Posterior vena cava (tissue), 2 donors: ENCODE data around the gene SCAP. TPM values are rescaled to one million over a fixed set of nuclear protein-coding genes. Genes with fewer than 3 reads are reported as not detected.

ENCODE experiments used
- DNase-seq: peaks from one replicate; pipeline ENCODE4 v3.0.0-alpha.2; 2020; ENCODE audit warnings: low spot score
- intact Hi-C, 2 donors: fragments of 100-400 bp; cut with DNase I; formaldehyde crosslinking; loops; one replicate each; pipeline versions ENCODE4 v1.14.1 to v1.14.2; 2022 to 2023
- total RNA-seq, 2 donors: library from RNA; stranded (reverse); fragmentation: NEBNext Ultra II Directional; extraction: Animal tissue kit (Norgen Biotek cat#: 25700); gene quantifications; one replicate each; pipeline ENCODE4 v1.2.1, GENCODE V29; 2021
- donor health status: DM: yes; HTN: yes; CAD: no.
- donor health status: DM: yes; HTN: yes; CAD: no.

Gene SCAP
- total RNA-seq, 2 donors from 2014 or later = 49.8 to 50.8 TPM

DNA sequence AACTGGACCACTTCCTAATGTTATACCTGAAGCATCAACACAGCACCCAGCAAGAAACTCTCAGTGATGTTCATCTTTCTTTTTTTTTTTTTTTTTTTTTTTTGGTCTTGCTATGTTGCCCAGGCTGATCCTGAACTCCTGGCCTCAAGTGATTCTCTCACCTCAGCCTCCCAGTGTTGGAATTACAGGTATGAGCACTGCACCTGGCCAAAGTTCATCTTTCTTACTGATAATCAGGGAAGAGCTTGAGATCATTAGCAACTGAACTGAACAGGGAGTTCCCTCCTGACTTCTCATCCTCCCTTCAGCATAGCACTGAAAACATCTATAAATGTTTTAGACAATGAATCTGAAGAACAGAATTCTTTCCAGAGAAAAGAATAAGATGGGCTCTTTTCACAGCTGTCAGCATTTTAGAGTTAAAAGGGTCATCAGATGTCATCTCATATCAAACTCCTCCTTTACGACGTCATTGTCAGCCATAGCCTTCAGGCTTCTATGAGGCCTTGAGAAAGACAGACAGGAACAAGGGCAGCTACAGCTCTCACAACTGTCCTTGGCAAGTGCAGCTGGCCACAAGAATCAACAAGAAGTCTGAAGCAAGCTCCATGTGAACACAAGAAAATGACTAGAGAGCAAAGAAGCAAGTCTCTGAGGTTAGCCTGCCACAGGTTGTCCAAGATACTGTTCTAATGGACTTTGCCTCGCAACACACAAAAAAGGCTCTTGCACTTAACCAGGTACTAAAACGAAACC is 33.8 kb downstream of the SCAP start:
- intact Hi-C loops = no loop called here
- no peak for DNase-seq

GRCh38 chr3:47440131-47440530 is 35.6 kb downstream of the SCAP start:
- intact Hi-C loops = no loop called here
- DNase-seq = no peak

DNA sequence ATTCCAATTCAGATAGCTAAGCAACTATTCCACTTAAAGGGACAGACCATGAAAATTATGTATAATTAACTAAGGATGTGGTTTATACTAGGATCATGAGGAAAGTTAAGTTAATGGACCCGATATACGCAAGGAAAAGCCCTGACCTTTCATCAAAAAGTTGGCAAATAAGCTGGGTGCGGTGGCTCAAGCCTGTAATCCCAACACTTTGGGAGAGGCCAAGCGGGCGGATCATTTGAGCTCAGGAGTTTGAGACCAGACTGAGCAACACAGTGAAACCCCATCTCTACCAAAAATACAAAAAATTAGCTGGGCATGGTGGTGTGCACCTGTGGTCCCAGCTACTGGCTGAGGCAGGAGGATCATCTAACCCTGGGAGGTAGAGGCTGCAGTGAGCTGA is 39.6 kb downstream of the SCAP start:
- no peak for DNase-seq
- intact Hi-C loops = no loop called here

DNA sequence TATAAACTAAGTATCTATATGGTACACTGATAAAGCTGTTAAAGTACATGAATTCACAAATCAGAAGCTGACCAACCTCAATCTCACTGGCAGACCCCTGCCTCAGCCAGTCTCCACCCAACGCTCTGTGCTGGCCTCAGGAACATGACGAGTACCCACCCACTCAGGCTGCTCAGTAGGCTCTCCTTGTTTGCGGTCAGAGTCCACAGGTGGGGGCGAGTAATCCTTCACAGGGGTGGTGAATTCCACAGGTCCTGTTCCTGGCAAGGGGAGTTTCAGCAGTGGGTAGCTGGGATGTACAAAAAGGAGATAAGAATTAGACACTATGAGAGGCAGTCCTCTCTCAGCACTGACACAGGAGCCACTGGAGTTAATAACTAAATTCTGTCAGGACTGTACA is 40.9 kb downstream of the SCAP start:
- DNase-seq = no peak
- intact Hi-C loops = no loop called here

GRCh38 chr3:47433796-47434195 is 41.9 kb downstream of the SCAP start:
- intact Hi-C loops = no loop called here
- DNase-seq = no peak

- DNase-seq = peak; percentile 29
- intact Hi-C loops = no loop called here
Measured at GRCh38 chr3:47432673-47433072, 43.1 kb downstream of the SCAP start.

DNA sequence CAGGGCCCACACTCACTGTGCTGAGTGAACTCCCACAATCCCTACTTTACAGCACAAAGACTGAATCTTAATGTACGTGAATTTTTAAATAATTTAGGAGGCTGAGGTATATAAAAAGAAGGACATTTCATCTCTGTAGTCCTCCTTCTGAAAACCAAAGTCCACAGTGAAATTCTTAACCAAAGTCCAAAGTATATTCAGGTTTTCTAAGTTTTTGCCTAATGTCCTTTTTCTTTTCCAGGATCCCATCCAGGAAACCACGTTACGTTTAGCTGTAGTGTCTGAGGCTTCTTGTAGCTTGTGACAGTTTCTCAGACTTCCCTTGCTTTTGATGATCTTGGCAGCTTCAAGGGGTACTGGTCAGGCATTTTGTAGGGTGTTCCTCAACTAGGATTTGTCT is 44.5 kb downstream of the SCAP start:
- DNase-seq = no peak

DNA sequence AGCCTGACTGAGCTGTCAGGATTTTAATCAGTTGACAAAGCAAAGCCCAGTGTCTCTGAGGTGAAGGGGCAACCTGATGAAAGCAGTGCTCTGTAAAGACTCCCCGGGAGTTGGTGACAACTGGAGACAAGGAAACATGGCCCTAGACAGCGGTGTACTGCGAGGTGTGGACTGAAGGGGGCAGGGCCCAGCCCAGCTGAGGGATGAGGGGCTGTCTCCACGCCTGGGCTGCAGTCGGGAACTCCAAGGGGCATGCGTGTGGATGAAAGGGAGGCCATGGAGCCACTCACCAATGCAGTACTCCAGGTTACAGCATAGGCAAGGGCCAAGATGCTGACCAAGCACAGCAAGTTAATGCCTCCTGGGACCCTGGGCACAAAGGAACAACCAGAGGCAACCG is 45.1 kb downstream of the SCAP start:
- DNase-seq = peak; percentile 32
- intact Hi-C loops = no loop called here

More for the DNA sequence above, 44.5 kb downstream of the SCAP start:
- intact Hi-C loops = no loop called here

- intact Hi-C loops = no loop called here
- peak; percentile 5 for DNase-seq
Measured at GRCh38 chr3:47429476-47430270, 46.1 kb downstream of the SCAP start.

DNA sequence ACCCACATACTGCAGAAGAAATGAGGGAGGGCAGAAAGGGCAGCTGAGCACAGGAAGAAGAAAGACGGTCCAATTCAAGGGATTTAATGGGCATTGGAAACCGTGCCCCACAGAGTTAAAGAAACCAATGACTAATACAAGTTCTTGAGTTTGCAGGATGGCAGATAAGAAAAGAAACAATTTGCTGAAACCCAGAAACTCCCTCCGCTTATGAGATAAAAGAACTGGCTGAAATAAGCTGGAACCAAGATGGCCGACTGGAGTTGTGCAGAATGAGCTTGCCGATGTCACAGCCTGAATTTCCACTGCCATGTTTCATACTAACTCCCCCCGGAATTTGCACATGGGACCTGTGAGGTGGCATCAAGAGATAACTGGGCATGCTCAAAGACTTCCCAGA is 47.1 kb downstream of the SCAP start:
- intact Hi-C loops = no loop called here
- peak; percentile 8 for DNase-seq

DNA sequence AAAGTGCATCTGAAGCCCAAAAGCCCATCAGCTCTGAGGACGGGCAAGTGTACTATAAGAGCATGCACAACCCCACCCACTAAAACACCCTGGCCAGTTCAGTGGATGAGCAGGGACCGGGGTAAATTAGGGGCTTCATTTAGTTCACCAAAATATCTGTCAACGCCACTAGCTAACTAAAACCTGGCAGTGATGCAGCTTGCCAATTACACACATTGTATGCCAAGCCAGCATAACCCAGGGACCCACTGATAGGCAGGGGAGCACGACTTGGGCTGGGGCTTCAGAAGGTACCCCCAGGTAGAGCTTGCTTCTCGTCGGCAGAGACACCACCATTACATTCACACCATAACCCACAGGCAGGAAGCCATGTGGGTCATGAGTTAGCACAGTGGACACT is 47.9 kb downstream of the SCAP start:
- intact Hi-C loops = no loop called here
- DNase-seq = peak; percentile 63

- DNase-seq = no peak
- intact Hi-C loops = no loop called here
Measured at GRCh38 chr3:47425959-47426358, 49.8 kb downstream of the SCAP start.

DNA sequence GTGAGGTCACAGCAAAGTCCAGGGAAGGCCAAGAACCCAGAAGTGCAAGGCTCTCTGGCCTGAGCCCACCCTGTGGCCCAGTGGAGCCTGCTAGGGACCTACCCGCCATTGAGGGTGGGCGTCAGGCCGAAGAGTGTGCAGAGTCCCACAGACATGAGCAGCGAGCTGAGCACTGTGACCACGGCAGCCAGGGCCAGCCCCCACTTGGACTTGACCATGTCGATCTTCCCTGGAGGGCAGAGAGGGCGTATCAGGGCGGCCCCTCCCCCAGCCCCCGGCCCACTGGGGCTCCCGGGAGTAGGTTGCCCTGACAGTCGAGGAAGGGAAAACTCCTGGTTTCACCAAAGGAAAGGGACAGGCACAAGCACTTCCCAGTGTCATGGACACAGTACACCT is 50.4 kb downstream of the SCAP start:
- DNase-seq = no peak
- intact Hi-C loops = no loop called here

DNA sequence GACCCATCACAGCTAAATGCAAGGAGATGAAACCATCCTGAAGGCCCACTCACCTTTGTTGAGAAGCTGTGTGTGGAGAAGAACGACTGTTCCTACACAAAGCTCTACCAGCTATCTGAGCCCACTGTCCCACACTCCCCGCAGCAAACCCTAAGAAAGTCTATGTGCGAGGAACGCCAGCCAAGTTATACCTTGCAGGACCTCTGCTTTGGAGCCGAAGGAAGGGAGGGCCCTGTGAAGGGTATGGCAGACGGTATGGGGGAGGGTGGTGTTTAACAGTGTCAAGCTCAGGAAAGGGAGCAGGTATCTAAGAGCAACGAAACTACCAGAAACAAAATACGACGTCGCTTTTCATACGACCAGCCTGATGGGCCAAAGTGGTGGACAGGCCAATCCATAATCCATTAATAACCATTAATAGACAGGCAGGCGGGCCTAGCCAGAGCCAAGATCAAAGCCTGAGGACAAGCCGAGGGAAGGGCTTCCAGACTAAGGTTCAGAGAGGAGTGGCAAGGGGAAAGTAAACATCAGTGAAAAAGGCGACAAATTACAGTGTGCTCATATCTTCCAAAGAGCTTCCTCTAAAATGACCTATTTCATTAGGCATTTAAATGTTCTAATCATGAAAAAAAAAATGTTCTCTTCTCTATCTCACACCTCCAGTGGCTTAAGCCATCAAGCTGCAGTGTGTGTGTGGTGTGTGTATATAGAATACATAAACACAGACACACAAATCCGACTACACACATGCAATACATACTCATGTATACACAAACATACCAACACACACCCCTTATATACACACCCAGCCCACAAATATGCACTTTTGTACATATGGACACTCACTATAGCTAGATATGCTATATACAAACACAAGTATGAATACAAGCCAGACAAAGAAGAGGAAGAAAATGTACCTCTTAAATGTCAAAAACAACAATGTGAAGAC is 51.0 kb downstream of the SCAP start:
- intact Hi-C loops = loop anchor here (5.0 kb wide), 1 partner anchor 53 kb away; the partner anchor contains the start of gene SCAP (in 2 of the 2)

DNA sequence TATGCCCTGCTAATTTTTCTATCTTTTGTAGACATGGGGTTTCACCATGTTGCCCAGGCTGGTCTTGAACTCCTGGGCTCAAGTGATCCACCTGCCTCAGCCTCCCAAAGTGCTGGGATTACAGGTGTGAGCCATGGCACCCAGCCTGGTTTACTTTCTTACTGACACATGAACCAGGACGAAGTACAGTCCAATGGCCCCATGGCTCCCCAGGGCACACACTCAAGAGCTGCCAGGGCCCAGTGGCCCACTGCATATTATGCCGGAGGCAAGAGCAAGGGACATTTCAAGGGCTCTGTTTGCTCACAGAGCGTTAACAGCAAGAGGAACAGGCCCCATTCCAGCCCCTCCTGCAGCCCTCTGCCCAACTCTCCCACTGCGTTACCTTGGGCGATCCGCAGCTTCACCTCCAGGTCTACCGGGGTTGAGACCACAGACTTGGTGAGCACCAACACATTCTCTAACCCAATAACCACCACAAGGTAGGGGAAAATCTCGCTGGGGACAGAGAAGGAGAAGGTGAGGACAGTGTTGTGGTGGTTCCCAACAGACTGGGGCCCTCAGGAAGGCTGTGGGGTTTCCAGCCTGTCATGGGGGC is 52.1 kb downstream of the SCAP start:
- intact Hi-C loops = loop anchor here (5.0 kb wide), 1 partner anchor 54 kb away; the partner anchor contains the start of gene SCAP (in 2 of the 2)

More for the DNA sequence above, 51.0 kb downstream of the SCAP start:
- DNase-seq = peak; percentile 40

DNA sequence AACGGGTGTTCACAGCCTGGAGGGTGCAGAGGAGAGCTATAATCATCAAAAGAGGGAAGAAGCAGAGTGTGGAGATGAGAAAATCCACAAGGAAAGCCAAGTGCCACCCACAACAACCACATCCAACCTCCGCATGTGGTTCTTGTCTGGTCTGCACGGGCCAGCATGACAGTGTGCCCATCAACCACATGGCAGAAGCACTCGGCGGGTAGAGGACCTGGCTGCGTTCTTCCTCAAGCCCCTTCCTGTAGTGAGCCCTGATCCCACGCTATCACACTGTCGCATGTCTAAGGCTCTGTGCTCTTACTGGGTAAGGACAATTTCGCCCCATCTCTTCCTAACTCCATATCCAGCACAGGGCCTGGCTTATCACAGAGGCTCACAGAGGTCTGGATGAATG is 53.0 kb downstream of the SCAP start:
- intact Hi-C loops = loop anchor here (5.0 kb wide), 1 partner anchor 55 kb away; the partner anchor contains the start of gene SCAP (in 2 of the 2)
- DNase-seq = no peak

More for the DNA sequence above, 52.1 kb downstream of the SCAP start:
- DNase-seq = peak; percentile 48

DNA sequence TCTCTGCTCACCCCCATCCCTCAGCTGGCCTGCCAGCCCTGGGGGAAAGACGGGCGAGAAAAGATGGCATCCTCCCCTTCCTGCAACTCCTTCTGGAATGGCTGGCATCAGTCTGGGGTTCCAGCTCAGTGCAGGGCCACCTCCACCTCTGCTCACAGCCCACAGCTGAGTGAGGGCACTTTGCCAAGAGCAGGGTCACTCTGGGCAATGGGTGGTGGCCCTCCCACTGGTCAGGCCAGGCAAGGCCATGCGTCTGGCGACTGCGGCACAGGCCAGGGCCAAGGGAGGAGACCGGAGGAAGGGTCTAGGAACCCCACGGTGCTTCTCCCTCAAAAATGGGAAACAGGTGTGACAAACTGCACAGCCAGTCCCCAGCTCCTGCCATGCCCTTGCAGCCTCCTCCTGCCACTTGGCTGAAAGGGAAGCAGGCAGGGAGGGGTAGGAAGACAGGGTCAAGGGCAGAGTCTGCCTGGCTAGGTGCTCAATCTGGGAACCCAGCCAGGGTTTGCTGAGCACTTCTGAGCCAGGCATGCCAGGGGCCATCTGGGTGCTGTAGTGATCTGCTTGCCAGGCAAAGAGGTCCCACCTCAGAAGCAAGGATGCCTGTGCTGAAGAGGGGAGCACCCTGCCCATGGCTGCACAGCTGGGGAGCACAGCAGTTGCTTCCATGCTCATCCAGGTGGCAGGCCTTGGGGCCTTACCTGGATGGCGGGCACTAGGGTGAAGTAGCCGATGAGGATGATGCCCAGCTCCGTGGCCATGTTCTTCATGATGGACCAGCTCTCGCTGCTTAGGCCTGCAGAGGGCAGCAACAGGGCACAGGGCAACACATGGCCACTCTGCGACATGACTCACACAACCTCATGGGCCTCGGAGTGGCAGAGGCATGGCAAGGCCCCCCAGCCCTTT is 53.7 kb downstream of the SCAP start:
- intact Hi-C loops = loop anchor here (5.0 kb wide), 1 partner anchor 55 kb away; the partner anchor contains the start of gene SCAP (in 2 of the 2)
- peak; percentile 79 for DNase-seq
